Measurements from ENCODE around the gene GRID1.
"Not testable (repeated sequence)": the region's sequence is repeated elsewhere in the genome, so short reads cannot be mapped to it uniquely, and the experiment has no call there.

GRID1 gene

DNA sequence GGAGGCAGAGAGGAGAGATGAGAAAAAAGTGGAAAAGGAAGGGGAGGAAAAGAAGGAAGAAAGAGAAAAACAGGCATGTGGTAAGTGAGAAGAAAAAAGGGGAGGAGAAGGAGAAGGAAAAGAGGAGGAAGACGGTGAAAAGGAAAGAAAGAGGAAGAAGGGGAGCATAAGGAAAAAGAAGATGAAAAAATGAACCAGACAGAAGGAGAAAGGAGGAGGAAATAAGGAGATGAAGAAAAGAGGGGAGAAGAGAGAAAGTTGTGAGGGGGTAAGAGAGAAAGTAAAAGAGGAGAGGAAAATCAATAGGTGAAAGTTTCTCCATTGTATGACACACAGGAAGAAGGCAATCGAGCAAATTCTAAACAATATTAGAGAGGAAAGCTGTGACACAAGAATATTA lies 663.8 kb downstream of the GRID1 start:
- H3K27ac ChIP-seq (ENCODE audit: low read length), result no peak overlapping the region
- no peaks in the 10 kb centered on the region for H3K9me3 ChIP-seq (replicated peaks; ENCODE audit: insufficient read depth, low read length)
- no peak overlapping the region for H3K4me2 ChIP-seq (ENCODE audit: low read depth, low read length)
- TF ChIP-seq EZH2 (optimal IDR thresholded peaks at IDR 0.05; ENCODE audit: low read depth, low read length), result no peak
- no peak for TF ChIP-seq EZH2phosphoT487 (IDR thresholded peaks at IDR 0.05; ENCODE audit: low read length)
- TF ChIP-seq CTCF (IDR thresholded peaks at IDR 0.05; ENCODE audit: low read length), result no peak
- no peak overlapping the region for H3K9ac ChIP-seq (ENCODE audit: low read length)
- H4K20me1 ChIP-seq (ENCODE audit: insufficient read depth, low read length), result no peaks in the 10 kb centered on the region
- no peaks in the 10 kb centered on the region for H3F3A ChIP-seq (ENCODE audit: insufficient read depth, low read length)
- H3K4me3 ChIP-seq (ENCODE audit: low read length), result no peak overlapping the region
- no peaks in the 10 kb centered on the region for H3K79me2 ChIP-seq (ENCODE audit: low read length)
- no peak overlapping the region for H2AFZ ChIP-seq (ENCODE audit: low read length)
- H3K36me3 ChIP-seq (replicated peaks; ENCODE audit: insufficient read depth, low read length), result no peaks in the 10 kb centered on the region
- no peaks in the 10 kb centered on the region for H3K4me1 ChIP-seq (ENCODE audit: low read length)
- no peak for DNase-seq
- no peaks in the 10 kb centered on the region for H3K9me2 ChIP-seq (replicated peaks; ENCODE audit: insufficient read depth, low read length)
- H3K27me3 ChIP-seq (replicated peaks; ENCODE audit: insufficient read depth, low read length), result no peaks in the 10 kb centered on the region

GRCh38 chr10:85699066-85699465 lies 667.5 kb downstream of the GRID1 start:
- not testable (repeated sequence) for H4K20me1 ChIP-seq (ENCODE audit: insufficient read depth, low read length); H3K9me2 ChIP-seq (replicated peaks; ENCODE audit: insufficient read depth, low read length); H3K9me3 ChIP-seq (replicated peaks; ENCODE audit: insufficient read depth, low read length); H2AFZ ChIP-seq (ENCODE audit: low read length); H3K36me3 ChIP-seq (replicated peaks; ENCODE audit: insufficient read depth, low read length); H3K27me3 ChIP-seq (replicated peaks; ENCODE audit: insufficient read depth, low read length); DNase-seq; H3K4me2 ChIP-seq (ENCODE audit: low read depth, low read length); H3K9ac ChIP-seq (ENCODE audit: low read length); H3F3A ChIP-seq (ENCODE audit: insufficient read depth, low read length); H3K27ac ChIP-seq (ENCODE audit: low read length); H3K4me1 ChIP-seq (ENCODE audit: low read length); H3K79me2 ChIP-seq (ENCODE audit: low read length); H3K4me3 ChIP-seq (ENCODE audit: low read length)

- Histone ChIP-seq H2AFZ (ENCODE audit: low read length) (no peak overlapping the region), H3K9me2 (replicated peaks; ENCODE audit: insufficient read depth, low read length) (no peaks in the 10 kb centered on the region), H3K27me3 (replicated peaks; ENCODE audit: insufficient read depth, low read length) (no peaks in the 10 kb centered on the region), H3K9ac (ENCODE audit: low read length) (no peak overlapping the region), H3K36me3 (replicated peaks; ENCODE audit: insufficient read depth, low read length) (no peaks in the 10 kb centered on the region), H3K4me1 (ENCODE audit: low read length) (no peaks in the 10 kb centered on the region), H3K4me2 (ENCODE audit: low read depth, low read length) (no peak overlapping the region), H3K27ac (ENCODE audit: low read length) (no peak overlapping the region), H3F3A (ENCODE audit: insufficient read depth, low read length) (no peaks in the 10 kb centered on the region), H3K4me3 (ENCODE audit: low read length) (no peak overlapping the region), H4K20me1 (ENCODE audit: insufficient read depth, low read length) (no peaks in the 10 kb centered on the region), H3K79me2 (ENCODE audit: low read length) (no peaks in the 10 kb centered on the region), H3K9me3 (replicated peaks; ENCODE audit: insufficient read depth, low read length) (no peaks in the 10 kb centered on the region; the same call in 1 of the 2 replicates)
- no peak for DNase-seq
- no peak for TF ChIP-seq CTCF (IDR thresholded peaks at IDR 0.05; ENCODE audit: low read length)
- TF ChIP-seq EZH2 (optimal IDR thresholded peaks at IDR 0.05; ENCODE audit: low read depth, low read length), result no peak
- no peak for TF ChIP-seq EZH2phosphoT487 (IDR thresholded peaks at IDR 0.05; ENCODE audit: low read length)
These were observed 669.7 kb downstream of the GRID1 start for GRCh38 chr10:85696893-85697292.

DNA sequence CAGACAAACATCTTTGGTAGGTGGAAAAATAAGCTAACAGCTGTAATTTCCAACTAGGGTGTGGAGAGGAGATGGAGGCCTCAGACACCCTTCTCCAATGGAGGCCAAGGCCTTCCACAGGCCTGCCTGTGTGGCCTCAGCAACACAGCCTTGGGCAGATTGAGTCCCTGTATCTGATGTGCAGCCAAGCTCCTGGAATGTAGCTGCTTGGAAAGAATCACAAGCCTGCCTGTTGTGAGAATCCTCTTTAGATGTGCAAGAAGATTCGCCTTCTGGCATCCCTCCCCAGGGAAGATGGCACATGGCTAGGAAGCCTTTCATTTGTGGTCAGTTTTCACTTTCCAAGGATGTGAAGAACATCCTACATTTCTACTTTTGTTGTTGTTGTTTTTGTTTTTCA lies 684.0 kb downstream of the GRID1 start:
- H3K27ac ChIP-seq (ENCODE audit: low read length), result no peak overlapping the region
- H3K9ac ChIP-seq (ENCODE audit: low read length), result no peak overlapping the region
- no peak overlapping the region for H3K4me2 ChIP-seq (ENCODE audit: low read depth, low read length)
- no peak overlapping the region for H2AFZ ChIP-seq (ENCODE audit: low read length)
- no peaks in the 10 kb centered on the region for H3K9me3 ChIP-seq (replicated peaks; ENCODE audit: insufficient read depth, low read length)
- H3K79me2 ChIP-seq (ENCODE audit: low read length), result no peaks in the 10 kb centered on the region
- no peaks in the 10 kb centered on the region for H3K27me3 ChIP-seq (replicated peaks; ENCODE audit: insufficient read depth, low read length)
- H3K9me2 ChIP-seq (replicated peaks; ENCODE audit: insufficient read depth, low read length), result no peaks in the 10 kb centered on the region
- H3K4me3 ChIP-seq (ENCODE audit: low read length), result no peak overlapping the region
- no peak for DNase-seq
- no peaks in the 10 kb centered on the region for H4K20me1 ChIP-seq (ENCODE audit: insufficient read depth, low read length)
- H3F3A ChIP-seq (ENCODE audit: insufficient read depth, low read length), result no peaks in the 10 kb centered on the region
- H3K36me3 ChIP-seq (replicated peaks; ENCODE audit: insufficient read depth, low read length), result no peaks in the 10 kb centered on the region
- H3K4me1 ChIP-seq (ENCODE audit: low read length), result no peaks in the 10 kb centered on the region
- TF ChIP-seq EZH2 (optimal IDR thresholded peaks at IDR 0.05; ENCODE audit: low read depth, low read length) (no peak), CTCF (IDR thresholded peaks at IDR 0.05; ENCODE audit: low read length) (no peak), EZH2phosphoT487 (IDR thresholded peaks at IDR 0.05; ENCODE audit: low read length) (no peak)
